CD1c-positive myeloid dendritic cell (primary cell): ENCODE data around the gene FGF14.
"Not testable (repeated sequence)": the region's sequence is repeated elsewhere in the genome, so short reads cannot be mapped to it uniquely, and the experiment has no call there.

Source experiments
- DNase-seq: peaks from one replicate; pipeline ENCODE4 v3.0.0-alpha.2; 2016; ENCODE audit errors: extremely low spot score

Gene FGF14

DNA sequence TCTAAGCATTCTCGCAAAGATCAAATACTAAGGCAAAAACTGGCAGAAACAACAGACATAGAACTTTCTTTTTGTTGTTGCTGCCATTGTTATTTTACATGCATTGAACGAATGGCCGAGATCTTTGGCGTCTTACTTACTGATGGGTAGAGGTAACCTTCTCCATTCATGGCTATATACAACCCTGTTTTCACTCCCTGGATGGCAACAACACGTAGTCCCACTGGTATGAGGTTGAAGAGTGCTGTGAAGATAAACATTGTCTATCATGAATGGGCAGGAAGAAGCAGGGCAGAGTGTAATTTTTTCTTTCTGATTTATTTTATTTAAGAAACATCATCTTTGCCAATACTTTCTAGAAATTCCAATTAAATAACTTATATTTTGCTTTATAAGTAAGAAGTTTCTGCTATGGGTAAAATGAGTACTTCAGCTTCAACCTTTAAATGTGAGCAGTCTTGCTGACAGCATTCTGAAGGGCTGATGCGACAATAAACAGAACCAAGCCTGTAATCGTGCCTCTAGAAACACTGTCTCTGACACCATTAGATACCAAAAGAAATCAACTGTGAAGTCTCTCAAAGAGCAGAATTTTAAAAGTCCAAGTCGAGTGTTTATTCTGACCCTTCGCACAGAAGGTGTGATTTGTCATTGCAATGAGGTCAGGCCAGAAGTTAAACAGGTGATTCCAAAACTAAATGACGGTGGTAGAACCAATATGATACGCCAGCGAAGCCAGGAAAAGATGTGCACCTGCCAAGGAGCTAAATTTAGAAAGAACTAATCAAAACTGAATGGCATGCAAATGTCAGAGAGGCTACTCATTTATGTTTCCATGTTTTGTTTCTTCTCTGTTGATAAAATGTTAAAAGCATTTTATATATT lies 533.0 kb downstream of the FGF14 start:
- no peak for DNase-seq

DNA sequence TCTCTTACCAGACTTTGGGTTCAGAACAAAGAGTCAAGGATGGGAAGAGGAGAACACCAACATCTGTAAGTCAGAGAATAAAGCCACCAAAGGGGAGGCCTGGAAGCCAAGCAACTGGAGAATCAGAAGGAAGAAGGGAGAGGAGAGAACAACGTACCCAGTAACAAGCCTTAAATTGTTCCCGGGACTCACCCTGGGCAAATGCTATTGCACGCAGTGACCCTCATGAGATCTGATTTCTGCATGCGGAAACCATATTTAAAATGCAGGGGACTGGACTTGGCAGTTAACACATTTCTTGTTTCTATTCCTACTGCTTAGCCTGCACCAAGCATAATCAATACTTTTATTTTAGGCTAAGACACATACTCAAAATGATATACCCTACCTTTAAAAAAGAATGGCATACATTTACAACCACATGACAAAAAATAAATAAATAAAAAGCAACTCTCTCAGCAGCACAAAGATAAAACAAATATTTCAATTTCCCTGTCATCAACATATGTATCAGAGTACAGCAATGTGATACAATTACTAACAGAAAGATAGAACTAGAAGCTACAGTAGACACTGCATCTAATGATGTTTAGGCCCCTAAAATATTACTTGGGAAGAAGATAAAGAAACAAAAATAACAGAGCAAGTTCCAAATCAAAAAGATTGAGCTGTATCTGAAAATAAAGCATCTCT lies 534.8 kb downstream of the FGF14 start:
- no peak for DNase-seq

DNA sequence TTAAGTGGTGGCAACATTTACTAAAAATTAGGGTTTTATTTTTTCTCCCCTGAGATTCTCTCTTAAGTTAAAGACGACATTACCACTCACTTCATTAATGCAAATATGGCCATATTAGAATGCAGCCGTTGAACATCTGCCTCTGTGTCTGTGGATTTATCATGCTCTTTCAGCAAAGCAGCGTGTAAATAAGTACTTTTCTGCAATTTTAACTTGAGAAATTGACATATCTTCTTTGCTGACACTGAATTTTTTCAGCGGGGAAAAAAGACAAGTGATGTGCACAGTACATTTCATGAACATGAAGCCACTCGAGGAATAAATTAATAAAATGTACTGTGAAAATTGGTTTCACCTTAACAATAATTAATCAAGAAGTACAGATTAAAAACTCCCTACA lies 543.0 kb downstream of the FGF14 start:
- DNase-seq: no peak

- DNase-seq: no peak
These were observed 555.1 kb downstream of the FGF14 start for GRCh38 chr13:101846701-101847100.

- DNase-seq: no peak
These were observed 555.6 kb downstream of the FGF14 start for GRCh38 chr13:101846249-101846648.

DNA sequence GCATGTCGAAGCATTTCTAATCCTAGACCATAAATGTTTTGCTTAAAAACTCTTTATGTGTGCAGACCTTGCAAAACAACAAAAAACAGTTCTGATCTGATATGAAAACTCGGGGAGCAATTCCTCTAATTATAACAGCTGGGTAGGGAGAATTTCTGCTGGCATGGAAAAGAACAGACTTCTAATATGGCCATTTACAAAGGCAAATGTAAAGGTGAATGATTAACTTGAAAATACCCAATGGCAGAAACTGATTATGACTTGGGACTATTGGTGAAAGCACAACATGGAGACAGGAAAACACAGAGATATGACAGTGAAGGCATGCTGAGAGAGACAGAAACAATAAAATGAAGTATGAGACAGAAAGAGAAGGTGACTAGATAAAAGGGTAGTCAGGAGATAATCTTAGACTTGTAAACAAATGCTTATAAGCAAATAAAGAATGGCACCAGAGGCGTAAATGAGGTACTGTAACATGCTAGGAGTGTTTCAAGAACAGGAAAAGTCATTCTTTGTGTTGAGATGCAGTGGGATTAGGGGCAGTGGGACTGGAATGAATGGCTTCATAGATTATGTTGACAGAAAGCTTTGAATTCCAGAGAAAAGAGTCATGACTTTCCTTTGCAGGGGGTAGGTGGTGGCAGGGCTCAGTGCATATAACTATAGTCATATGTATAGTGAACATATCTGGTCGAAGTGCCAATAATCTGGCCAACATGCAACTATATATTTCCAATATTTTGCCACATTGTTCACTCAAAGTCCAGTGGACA lies 556.4 kb downstream of the FGF14 start:
- no peak for DNase-seq

GRCh38 chr13:101841698-101842097 lies 560.1 kb downstream of the FGF14 start:
- DNase-seq: no peak

GRCh38 chr13:101838323-101838722 lies 563.5 kb downstream of the FGF14 start:
- DNase-seq: no peak

- not testable (repeated sequence) for DNase-seq
These were observed 564.1 kb downstream of the FGF14 start for GRCh38 chr13:101837778-101838177.

DNA sequence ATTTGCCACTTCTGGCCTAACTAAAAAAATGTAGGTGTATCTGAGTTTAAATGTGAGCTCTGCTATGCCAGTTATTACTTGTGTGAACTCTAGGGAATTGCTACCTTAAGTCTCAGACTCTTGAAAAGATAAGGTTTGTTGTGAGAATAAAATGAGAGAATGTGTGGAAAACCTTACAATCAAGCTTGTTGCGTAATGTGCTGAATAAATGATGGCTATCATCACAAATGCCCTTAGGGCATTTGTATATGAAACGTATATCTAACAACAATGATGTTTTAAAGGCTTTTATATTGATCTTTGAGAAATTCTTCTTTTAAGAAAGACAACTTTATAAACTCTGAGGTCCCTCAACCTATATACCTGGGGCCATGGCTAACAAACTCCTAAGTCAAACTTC lies 564.6 kb downstream of the FGF14 start:
- DNase-seq: no peak

DNA sequence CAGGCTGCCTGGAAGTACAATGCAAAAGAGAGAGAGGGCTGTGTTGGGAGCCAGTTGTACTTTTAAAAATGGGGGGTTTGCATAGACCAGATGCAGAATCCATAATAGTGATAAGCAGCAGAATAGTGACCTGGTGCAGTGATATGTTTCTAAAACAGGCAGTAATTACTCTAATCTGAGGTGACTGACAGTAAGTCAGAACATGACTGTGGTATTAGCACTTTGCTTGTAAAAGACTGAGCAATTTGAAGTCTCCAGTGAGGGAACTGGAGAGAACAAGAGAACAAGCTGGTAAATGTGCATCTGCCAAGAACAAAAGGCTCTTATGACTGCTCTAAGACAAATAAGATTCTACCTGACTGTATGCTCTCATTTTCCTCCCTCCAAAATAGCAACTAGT lies 565.9 kb downstream of the FGF14 start:
- no peak for DNase-seq

DNA sequence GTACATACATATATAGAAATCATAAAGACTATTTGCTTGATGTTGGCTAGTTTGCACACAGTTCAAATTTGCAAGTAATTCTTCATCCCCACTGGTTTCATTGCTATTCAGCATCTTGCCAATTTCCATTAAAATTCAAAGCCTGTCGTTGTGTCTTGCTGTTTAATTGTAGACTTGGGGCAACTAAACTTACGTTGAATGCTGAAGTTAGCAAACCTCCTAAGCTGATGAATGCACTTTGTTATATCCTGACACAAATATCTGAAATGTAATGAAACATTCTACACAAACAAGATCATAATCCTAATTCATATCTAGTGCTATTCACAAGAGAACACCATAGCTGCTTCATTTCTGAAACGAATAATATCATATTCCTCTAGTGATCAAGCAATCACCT lies 568.2 kb downstream of the FGF14 start:
- DNase-seq: no peak

- DNase-seq: no peak
These were observed 571.8 kb downstream of the FGF14 start for GRCh38 chr13:101830035-101830434.

DNA sequence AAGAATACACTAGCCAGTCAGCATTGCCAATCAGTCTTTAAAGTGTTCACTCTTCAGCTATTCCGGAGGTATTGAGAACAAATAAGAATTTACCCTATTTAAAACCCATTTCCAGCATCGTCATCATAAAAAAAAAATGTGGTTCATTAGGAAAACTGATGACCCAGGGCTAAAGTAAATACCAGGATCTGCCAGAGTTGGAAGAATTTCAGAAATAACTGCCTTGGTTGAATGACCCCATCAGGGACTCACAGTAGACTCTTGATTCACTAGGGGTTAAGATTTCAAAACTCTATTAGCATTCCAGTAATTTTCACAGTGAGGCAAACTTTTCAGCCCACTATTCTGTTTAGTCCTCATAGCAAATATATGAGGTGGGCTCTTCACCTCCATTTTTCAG lies 572.4 kb downstream of the FGF14 start:
- no peak for DNase-seq

GRCh38 chr13:101828119-101828518 lies 573.7 kb downstream of the FGF14 start:
- DNase-seq: no peak

GRCh38 chr13:101817898-101818297 lies 584.0 kb downstream of the FGF14 start:
- DNase-seq: no peak

DNA sequence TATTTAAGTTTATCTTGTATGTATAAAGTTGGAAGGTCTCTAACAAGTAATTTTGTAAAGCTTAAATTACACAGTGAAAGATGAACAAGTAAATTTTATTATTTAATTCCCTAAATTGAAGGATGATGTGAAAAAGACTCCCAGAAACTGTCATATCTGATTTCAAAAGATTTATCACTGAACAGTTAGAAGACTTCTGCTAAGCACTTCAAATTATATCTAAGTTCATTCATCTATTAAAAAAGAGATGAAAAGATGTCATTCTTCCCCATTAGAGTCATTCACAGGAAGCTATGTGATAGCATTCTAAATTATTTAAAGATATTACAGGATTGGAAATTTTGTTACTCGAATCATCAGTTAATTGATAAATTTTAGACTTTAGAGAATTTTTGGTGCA lies 590.0 kb downstream of the FGF14 start:
- no peak for DNase-seq

DNA sequence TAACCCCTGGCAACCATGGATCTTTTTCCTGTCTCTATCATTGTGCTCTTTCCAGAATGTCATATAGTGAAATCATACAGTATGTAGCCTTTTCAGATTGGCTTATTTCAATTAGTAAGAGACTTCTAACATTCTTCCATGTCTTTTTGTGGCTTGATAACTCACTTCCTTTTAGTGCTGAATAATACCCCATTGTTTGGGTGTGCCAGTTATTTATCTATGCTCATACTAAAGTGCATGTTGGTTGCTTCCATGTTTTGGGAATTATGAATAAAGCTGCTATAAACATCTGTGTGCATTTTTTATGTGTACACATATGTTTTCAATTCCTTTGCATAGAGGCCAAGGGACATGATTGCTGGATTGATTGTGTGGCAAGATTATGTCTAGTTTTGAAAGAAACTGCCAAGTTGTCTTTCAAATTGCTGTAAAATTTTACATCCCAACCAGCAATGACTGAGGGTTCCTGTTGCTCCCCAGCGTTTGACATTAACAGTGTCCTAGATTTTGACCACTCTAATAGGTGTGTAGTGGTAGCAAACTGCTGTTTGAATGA lies 590.5 kb downstream of the FGF14 start:
- no peak for DNase-seq

DNA sequence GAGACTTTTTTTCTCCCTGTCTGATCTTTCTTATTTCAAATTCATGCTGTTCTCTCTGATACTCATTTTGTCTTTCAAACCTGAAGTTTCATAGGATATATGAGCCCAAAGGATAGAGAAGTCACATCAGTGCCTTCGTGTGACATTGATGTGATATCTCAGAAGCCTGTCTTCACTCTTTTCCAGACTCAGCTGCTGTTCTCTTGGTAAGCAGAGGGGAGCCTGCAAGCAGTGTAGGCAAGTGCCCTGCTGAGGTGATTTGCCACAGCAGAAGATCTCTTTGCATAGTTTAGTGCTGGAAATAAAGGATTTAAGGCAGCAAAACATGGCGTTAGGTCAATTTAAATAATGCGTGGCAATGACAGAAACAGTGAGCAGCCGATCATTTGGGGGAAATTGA lies 602.7 kb downstream of the FGF14 start:
- no peak for DNase-seq

GRCh38 chr13:101798437-101798836 lies 603.4 kb downstream of the FGF14 start:
- DNase-seq: no peak

- DNase-seq: no peak
These were observed 606.4 kb downstream of the FGF14 start for GRCh38 chr13:101795460-101795859.

- DNase-seq: no peak
These were observed 606.8 kb downstream of the FGF14 start for GRCh38 chr13:101795025-101795424.
